NCI-H526 (cell line): Measurements from ENCODE around the gene NDC1.
"Not testable (repeated sequence)": the region's sequence is repeated elsewhere in the genome, so short reads cannot be mapped to it uniquely, and the experiment has no call there.

Source experiments
- DNase-seq, 2 experiments: peaks; one replicate each; lab custom pipeline; 2025; lab: John Stamatoyannopoulos, UW

NDC1 gene

GRCh38 chr1:53763911-53764310 lies 74.2 kb downstream of the NDC1 start:
- peak in 1 of 2 experiments; percentile 2 for DNase-seq

DNA sequence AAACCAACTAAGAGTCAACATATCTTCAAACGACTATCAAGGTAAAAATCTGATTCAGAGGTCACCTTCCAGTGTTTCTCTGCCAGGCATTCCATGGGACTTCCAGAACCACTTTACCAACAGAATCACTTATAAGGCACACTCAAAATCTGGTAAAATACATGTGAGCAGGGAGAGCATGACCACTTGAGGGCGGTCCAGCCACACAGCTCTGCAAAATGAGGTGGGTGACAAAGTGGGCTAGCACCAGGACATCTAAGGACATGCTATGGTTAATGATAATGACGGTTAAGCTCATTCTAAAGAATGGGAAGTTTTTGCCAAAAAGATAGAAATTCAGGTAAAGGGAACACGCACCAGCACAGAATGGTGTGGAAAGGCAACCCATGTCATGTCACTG lies 74.6 kb downstream of the NDC1 start:
- DNase-seq, result no peak

DNA sequence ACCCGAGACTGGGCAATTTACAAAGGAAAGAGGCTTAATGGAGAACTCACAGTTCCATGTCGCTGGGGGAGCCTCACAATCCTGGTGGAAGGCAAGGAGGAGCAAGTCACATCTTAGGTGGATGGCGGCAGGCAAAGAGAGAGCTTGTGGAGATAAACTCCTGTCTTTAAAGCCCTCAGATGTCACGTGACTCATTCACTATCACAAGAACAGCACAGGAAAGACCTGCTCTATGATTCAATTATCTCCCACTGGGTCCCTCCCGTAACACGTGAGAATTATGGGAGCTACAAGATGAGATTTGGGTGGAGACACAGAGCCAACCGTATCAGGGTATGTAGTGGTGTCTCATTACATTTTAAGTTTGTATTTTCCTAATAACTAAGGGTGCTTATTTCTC lies 77.6 kb downstream of the NDC1 start:
- not testable (repeated sequence) for DNase-seq

DNA sequence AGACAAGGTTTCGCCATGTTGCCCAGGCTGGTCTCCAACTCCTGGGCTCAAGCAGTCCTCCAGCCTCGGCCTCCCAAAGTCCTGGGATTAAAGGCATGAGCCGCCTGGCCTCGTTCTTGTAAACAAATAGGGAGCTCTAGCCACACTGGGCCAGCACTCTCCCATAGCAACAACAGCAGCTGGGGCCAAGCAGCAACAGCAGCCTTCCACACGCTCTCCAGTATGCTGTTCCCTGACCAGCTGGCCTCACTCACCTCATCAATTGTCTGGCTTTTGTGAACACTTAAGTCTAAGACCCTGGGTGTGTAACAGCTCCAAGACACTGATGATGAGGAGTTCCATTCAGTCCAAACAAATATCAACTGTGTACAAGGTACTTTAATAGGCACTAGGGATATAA lies 82.2 kb downstream of the NDC1 start:
- DNase-seq, result no peak

DNA sequence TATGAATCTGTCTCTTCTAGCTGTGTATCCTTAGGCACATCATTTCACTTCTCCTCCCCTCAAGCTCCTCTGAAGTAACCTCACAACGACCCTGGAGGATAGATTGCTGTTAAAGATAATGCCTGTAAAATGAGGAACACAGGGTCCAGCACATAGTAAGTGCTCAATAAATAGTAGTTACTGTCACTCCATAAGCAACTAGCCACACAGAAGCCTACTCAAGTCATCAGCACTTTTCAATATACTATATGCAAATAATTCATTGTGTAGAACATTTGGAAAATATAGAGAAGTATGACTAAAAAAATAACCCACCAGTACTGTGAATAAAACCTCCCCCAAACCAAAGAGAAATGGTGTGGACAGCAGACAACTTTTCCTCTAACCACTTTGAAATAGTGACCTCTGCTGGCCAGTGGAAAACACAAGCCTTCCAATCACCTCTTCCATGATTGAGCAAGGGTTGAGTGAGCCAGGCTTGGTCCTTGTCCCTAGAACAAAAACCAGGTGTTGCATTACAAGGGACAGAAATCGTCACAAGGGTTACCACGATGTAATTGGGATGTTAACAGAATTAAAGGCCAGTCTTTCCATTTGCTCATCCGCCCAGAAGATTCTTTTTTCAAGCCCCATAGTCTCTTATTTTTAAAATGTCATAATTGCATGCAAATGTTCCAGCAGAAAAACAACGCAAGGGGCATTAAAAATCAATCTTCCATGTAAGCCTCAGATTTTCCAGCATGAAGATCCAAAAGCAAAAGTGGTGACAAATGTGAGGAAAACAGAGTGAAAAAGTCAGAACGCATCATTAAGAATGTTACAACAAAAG lies 83.4 kb downstream of the NDC1 start:
- peak in 1 of 2 experiments; percentile 64 for DNase-seq

DNA sequence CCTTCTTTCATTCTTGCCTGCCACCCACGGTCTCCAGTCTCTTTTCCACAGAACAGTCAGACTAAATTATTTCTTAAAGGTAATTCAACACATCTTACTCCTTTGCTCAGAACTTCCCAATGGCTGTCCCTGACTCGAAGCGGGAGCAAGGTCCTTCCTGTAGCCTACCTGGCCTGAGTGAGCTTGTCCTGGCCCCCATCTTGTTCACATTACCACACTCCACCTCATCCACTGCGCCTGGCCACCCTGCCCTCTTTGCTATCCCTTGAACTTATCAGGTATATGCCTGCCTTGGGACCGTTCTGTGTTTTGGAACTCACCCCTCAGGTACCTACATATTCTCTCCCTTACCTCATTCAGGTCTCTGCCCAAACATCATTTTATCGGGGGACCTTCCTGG lies 85.8 kb downstream of the NDC1 start:
- DNase-seq, result no peak

DNA sequence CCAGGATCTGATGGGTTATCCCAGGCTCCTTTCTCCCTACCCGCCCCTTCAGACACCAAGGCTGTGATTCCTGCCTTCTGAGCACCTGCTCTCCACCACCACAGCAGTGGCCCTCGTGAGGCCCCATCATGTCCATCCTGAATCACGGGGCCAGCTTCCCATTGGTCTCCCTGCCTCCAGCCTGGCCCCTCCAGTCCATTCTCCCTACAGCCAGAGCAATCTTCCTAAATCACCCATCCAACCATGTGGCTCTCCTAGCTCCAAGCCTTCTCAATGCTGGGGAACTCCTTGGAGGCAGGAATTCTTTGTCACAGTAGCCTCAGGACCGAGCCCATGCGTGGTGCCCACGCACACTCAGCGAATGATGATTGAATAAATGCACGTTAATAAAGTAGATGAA lies 90.3 kb downstream of the NDC1 start:
- no peak for DNase-seq

DNA sequence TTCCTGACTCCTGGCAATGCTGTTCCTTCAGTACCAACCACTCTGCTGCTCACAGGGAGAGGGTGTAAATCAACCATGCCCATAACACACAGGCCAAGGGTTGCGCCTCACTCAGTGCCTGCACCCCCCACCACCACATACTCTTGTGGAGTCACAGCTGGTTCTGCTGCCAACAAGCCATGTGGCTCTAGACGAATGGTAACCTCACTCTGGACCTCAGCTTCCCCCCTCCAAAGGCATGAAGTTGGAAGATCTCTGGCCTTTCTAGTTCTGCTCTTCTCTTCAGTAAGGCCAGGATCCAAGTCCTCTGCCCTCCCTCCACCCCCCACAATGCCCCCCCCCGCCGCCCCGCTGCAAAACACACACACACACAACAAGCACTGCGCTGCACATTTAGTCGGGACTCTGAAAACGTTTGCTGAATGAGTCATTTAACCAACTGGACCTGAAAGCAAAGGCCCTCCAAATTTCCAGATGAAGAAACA lies 97.4 kb downstream of the NDC1 start:
- DNase-seq, result no peak

DNA sequence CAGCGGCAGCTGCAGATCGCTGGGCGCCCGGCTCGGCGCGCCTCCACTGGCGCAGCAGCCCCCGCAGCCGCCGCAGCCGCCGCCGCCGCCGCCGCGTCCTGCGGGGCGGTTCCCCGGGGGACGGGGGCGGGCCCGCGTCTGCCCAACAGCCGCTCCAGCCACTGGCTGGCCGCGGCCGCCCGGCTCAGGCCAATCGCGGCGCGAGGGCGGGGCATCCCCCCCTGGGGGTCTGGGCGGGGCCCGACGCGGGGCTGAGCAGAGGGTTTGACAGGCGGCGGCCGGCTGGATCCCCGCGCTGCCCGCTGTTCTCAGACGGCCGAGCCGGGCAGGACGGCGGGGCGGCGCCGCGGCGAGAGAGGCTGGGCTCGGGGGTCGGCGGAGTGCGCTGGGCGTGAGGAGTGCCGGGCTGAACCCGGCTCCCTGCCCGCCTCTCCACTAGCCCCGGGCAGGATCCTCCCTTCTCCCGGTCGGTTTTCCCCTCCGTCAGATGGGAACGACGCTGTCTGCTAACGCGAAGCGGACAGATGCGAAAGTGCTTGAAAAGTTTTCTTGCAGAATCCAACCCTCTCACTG lies 98.9 kb downstream of the NDC1 start, which contains the start of gene GLIS1:
GLIS1 (minus strand) TSS at position 56 of the 573 bp plus-strand sequence. CDS start 1,100 bp downstream, outside the sequence.
- DNase-seq, result peak; percentile 41 to 91

GRCh38 chr1:53738205-53739108 lies 99.6 kb downstream of the NDC1 start:
- DNase-seq, result peak in 1 of 2 experiments; percentile 33

- DNase-seq, result peak in 1 of 2 experiments; percentile 7
These were observed 100.4 kb downstream of the NDC1 start for GRCh38 chr1:53737648-53738204.

GRCh38 chr1:53736290-53736689 lies 101.8 kb downstream of the NDC1 start:
- no peak for DNase-seq

DNA sequence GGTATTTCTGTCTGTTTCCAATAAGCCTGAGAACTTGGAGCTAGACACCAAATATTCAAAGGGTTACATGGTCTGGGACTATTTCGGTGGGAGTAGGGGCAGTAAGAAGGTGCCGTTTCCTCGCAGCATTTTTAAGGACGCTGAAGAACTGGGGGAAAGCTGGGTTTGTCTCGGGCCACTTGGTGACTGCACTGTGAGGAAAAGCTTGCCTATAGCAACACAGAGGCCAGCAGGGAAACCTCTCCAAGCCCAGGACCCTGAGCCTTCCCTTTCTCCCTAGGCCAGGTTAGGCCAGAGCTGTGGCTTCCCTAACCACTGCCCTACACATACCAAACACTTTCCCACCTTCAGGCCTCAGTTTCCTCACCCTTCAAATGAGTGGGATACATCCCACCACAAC lies 102.4 kb downstream of the NDC1 start:
- DNase-seq, result no peak

GRCh38 chr1:53735261-53735660 lies 102.8 kb downstream of the NDC1 start:
- DNase-seq, result no peak

DNA sequence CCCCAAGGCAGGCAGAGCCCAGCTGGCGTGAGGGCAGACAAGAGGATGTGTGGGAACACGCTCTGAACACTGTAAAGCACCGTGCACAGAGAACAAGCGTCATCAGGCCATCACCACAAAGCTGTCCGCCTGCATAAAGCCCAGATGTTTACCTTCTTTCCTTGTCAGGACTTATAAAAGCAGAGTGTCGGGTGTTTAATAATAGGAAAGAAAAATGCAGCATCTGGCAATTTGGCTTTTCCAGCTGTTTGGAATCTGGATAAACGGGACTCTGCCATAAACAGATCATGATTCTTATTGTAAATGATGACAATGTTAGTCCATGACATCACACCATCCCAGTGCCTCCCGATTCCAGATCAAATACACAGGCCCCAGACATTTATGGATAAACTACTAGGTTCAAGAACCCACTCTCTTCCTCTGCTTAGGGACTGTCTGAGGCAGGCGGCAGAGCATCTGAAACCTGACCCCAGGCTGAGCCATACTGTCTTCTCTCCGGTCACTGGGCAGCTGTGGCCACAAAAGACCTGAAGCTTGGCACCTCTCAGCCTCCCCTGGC lies 103.4 kb downstream of the NDC1 start:
- no peak for DNase-seq

GRCh38 chr1:53733975-53734649 lies 104.0 kb downstream of the NDC1 start:
- DNase-seq, result no peak

- DNase-seq, result no peak
These were observed 104.6 kb downstream of the NDC1 start for GRCh38 chr1:53733447-53733931.

GRCh38 chr1:53732912-53733317 lies 105.2 kb downstream of the NDC1 start:
- no peak for DNase-seq

- no peak for DNase-seq
These were observed 105.7 kb downstream of the NDC1 start for GRCh38 chr1:53732409-53732808.

DNA sequence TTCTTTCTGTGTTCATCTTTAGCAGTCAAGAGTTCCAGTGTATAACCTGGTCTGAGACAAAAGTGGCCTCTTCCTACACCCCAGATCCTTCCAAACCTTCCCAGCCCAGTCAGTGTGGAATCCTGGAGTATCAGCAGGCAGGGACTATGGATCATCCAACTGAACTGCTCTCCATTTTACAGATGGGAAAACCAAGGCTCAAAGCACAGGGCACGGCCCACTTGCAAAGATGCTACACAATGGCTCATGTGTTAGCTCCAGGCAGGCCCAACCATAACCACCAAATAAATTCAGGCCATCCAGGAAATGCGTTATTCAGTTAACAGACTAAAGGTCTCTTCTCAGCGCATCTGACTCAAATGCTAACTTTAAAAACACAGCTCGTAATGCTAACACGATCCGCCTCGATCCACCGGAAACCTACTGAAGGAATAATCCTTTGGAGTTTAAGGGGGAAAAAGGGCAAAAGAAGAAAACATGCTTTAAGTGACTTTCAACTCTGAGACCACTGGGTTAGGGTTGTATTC lies 106.3 kb downstream of the NDC1 start:
- no peak for DNase-seq
